ENCODE data around the gene MACROD1.
A peak's percentile ranks its signal among the peaks of the same experiment; 100 is the strongest.
"Not testable (repeated sequence)": the region's sequence is repeated elsewhere in the genome, so short reads cannot be mapped to it uniquely, and the experiment has no call there.

Gene MACROD1

DNA sequence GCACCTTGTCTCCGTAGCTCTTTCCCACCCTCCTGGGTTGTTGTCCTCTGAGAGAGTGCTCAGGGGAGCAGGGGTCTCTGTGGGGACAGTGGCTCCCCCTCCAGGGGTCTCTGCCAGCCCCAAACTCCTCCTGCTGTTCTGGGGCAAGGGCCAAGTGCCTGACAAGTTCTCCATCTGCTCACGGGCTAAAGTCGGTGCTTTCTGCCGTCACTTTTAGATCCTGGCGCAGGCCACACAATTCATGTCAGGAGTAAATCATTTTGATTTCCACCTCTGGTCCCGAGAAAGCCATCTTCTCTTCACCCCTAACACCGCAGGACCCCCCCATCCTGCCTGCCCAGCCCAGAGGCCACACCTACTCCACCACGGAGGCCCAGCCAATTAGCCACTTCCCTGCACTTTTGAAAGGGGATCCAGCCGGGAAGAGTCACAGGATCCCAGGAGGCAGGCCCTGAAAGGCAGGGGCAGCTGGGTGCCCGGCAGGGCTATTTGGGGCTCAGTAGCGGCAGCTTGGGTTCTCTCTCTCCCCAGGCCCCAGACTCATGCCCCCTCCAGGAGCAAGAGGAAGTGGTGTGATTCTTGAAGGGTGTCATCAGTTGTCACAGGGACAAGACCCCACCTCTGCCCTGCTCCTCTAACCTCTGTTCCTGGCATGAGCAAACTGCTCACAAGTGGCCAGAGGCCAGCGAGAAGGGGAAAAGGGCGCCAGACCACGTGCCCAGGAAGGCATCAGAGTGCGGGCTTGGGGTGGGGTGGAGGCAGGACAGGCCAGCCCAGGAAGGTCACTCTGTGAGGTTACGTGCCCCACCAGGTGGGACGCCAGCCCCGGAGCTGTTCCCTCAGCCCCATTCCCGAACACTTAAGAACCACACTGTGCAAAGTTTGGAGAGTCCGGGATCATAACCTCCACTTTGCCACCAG is 1.3 kb downstream of the MACROD1 start:
- TF ChIP-seq, protein P1, sequence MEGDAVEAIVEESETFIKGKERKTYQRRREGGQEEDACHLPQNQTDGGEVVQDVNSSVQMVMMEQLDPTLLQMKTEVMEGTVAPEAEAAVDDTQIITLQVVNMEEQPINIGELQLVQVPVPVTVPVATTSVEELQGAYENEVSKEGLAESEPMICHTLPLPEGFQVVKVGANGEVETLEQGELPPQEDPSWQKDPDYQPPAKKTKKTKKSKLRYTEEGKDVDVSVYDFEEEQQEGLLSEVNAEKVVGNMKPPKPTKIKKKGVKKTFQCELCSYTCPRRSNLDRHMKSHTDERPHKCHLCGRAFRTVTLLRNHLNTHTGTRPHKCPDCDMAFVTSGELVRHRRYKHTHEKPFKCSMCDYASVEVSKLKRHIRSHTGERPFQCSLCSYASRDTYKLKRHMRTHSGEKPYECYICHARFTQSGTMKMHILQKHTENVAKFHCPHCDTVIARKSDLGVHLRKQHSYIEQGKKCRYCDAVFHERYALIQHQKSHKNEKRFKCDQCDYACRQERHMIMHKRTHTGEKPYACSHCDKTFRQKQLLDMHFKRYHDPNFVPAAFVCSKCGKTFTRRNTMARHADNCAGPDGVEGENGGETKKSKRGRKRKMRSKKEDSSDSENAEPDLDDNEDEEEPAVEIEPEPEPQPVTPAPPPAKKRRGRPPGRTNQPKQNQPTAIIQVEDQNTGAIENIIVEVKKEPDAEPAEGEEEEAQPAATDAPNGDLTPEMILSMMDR (IDR thresholded peaks at IDR 0.05; ENCODE audit: low read depth, low read length, missing control alignments) = no peak
- no peak for DNase-seq (ENCODE audit: low read depth)
- peak overlapping the region; percentile 68 for H3K4me3 ChIP-seq (ENCODE audit: low read depth, low read length)
- in situ Hi-C loops (cut with HindIII; ENCODE audit: low sequenced_read_pairs) = loop anchor here (5.0 kb wide), 1 partner anchor 162 kb away; no protein-coding TSS in a partner anchor

DNA sequence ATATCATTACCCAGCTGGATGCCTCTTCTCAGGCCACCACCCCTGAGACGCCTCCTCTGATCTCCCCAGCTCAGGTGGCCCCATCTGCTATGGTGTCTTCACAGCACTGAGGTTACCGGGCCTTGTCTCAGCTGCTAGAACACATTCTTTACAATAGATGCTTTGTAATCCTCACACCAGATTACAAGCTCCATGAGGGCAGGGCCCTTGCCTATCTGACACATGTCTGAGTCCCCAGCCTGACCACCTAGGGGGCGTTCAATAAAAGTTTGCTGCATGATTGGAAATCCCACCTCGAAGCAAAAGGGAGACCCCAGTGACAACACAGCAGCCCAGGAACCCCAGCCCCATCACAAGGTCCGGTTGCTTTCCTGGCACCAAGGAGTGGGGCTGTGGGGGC is 2.0 kb downstream of the MACROD1 start:
- no peak for DNase-seq (ENCODE audit: low read depth)
- TF ChIP-seq, protein P1 (IDR thresholded peaks at IDR 0.05; ENCODE audit: low read depth, low read length, missing control alignments) = no peak
- H3K4me3 ChIP-seq (ENCODE audit: low read depth, low read length) = no peak overlapping the region
- in situ Hi-C loops (cut with HindIII; ENCODE audit: low sequenced_read_pairs) = loop anchor here (5.0 kb wide), 1 partner anchor 162 kb away; no protein-coding TSS in a partner anchor

DNA sequence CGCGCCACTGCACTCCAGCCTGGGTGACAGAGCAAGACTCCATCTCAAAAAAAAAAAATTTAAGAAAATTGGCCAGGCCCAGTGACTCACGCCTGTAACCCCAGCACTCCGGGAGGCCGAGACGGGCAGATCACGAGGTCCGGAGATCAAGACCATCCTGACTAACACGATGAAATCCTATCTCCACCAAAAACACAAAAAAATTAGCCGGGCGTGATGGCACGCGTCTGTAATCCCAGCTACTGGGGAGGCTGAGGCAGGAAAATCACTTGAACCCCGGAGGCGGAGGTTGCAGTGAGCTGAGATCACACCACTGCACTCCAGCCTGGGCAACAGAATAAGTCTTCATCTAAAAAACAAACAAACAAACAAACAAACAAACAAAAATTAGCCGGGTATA is 3.1 kb downstream of the MACROD1 start:
- DNase-seq (ENCODE audit: low read depth); H3K4me3 ChIP-seq (ENCODE audit: low read depth, low read length): not testable (repeated sequence)
- in situ Hi-C loops (cut with HindIII; ENCODE audit: low sequenced_read_pairs) = loop anchor here (5.0 kb wide), 1 partner anchor 160 kb away; no protein-coding TSS in a partner anchor

DNA sequence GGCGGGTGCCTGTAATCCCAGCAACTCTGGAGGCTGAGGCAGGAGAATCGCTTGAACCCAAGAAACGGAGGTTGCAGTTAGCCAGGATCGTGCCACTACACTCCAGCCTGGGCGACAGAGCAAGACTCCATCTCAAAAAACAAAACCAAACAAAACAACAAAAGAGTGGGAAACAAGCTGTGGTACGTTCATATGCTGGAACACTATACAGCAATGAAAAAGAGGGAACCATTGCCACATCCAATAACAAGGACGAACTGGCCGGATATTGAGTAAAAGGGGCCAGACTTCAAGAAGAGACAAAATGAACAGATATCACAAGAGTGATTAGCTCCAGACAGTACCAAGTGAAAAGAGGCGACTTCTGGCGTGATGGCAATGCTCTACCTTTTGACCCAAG is 4.9 kb downstream of the MACROD1 start:
- DNase-seq (ENCODE audit: low read depth) = no peak
- in situ Hi-C loops (cut with HindIII; ENCODE audit: low sequenced_read_pairs) = loop anchor here (5.0 kb wide), 1 partner anchor 159 kb away; no protein-coding TSS in a partner anchor
- TF ChIP-seq, protein P1 (IDR thresholded peaks at IDR 0.05; ENCODE audit: low read depth, low read length, missing control alignments) = no peak
- no peak overlapping the region for H3K4me3 ChIP-seq (ENCODE audit: low read depth, low read length)

DNA sequence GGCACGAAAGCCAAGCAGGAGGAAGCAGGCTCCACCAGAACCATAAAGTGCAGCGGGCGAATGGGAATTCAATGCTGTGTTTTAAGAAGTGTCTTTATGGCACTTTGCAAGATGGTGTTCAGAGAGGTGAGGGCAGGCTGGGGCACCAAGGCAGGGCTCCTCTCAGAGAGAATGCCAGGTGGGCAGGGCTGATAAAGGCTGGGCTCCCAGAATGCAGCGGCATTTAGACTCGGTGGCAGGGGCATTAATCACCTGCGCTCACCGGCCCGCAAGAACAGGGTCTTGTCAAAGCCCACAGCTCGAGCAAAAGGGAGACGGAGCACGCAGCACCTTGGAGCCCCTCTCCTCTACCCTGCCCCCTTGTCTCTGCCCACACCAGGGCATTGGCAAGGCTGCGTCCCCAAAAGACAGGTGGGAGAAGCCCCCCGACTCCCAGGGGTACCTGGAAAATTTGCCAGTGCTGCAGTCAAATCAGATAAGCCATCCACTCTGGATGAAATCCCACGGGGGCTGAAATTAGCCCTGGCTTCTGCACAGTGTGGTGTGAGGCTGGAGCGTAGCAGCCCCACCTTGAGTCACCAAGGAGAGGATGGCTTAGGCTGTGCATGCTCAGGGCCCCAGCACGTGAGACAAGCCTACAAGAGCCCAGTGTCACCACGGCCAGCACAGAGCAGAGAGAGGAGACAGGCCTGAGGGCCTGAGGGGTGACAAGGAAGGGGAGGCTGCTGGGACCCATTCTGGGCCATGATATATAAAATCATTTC is 8.1 kb downstream of the MACROD1 start:
- in situ Hi-C loops (cut with HindIII; ENCODE audit: low sequenced_read_pairs) = no loop called here
- TF ChIP-seq, protein P1 (IDR thresholded peaks at IDR 0.05; ENCODE audit: low read depth, low read length, missing control alignments) = no peak
- no peak for DNase-seq (ENCODE audit: low read depth)
- H3K4me3 ChIP-seq (ENCODE audit: low read depth, low read length) = no peak overlapping the region

DNA sequence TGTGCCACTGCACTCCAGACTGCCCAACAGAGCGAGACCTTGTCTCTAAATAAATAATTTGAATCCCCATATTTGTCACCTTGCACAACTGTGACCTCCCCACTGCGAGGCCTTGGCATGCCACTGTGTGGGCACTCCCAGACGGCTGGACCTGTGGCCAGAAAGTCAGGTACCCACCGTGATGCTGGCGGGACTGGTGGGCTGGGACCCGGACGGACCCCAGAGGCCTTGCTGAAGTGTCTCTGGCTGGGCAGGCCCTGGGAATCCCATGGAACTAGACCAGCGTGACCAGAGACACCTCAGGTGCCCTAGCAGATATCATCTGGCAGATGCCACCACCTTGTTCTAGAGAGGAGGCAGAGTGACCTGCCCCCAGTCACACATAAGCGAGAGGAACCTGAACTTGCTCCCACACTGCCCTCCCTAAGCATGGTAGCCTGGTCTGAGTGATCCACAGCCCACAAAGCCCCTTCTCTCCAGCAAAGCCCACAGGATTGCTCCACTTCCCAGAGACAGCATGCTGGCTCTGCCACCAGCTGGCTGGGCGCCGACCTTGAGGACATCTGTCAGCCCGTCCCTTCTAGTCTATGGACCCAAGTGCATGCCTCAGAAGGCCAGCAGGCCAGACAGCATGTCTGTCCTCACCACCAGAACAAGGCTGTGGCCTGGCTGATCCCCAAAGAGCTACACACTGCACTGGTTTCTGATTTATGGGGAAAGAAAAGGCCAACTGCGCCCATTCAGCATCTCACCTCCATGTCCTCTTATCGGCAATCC is 9.5 kb downstream of the MACROD1 start:
- no peak for DNase-seq (ENCODE audit: low read depth)
- in situ Hi-C loops (cut with HindIII; ENCODE audit: low sequenced_read_pairs) = no loop called here
- no peak overlapping the region for H3K4me3 ChIP-seq (ENCODE audit: low read depth, low read length)
- TF ChIP-seq, protein P1 (IDR thresholded peaks at IDR 0.05; ENCODE audit: low read depth, low read length, missing control alignments) = no peak
